H9 (cell line): ENCODE data around the gene UBE4B. TPM values are rescaled to one million over a fixed set of nuclear protein-coding genes. Genes with fewer than 3 reads are reported as not detected.

Experiments used
- DNase-seq: peaks from one replicate; pipeline ENCODE4 v3.0.0-alpha.2; 2017
- H2AFZ ChIP-seq: one replicate; pipeline ENCODE4 v1.6.1; 2013; ENCODE audit warnings: mild to moderate bottlenecking, low read length, control low read depth, moderate library complexity
- H2AK5ac ChIP-seq: 2 replicates; pipeline ENCODE4 v1.6.1; 2013; ENCODE audit warnings: low read length, control low read depth, mixed read lengths; ENCODE audit not compliant: insufficient read length
- H2BK120ac ChIP-seq: one replicate; pipeline ENCODE4 v1.6.1; 2013; ENCODE audit warnings: low read depth, mild to moderate bottlenecking, low read length, control low read depth, inconsistent platforms; ENCODE audit not compliant: poor library complexity, severe bottlenecking
- H2BK12ac ChIP-seq: 2 replicates; pipeline ENCODE4 v1.6.1; 2013; ENCODE audit warnings: low read length, control low read depth, mixed read lengths, low read depth; ENCODE audit not compliant: insufficient read length
- H2BK15ac ChIP-seq: 2 replicates; pipeline ENCODE4 v1.6.1; 2013; ENCODE audit warnings: low read depth, low read length, control low read depth
- H2BK20ac ChIP-seq: one replicate; pipeline ENCODE4 v1.6.1; 2013; ENCODE audit warnings: low read depth, mild to moderate bottlenecking, low read length, control low read depth, inconsistent platforms; ENCODE audit not compliant: poor library complexity, severe bottlenecking
- H2BK5ac ChIP-seq: 2 replicates; pipeline ENCODE4 v1.6.1; 2013; ENCODE audit warnings: low read length, control low read depth, mixed read lengths; ENCODE audit not compliant: insufficient read length
- H3K14ac ChIP-seq: 2 replicates; pipeline ENCODE4 v1.6.1; 2013; ENCODE audit warnings: low read length, control low read depth; ENCODE audit not compliant: insufficient read depth
- H3K18ac ChIP-seq: 2 replicates; pipeline ENCODE4 v1.6.1; 2013; ENCODE audit warnings: low read depth, mild to moderate bottlenecking, mixed read lengths, low read length, control low read depth; ENCODE audit not compliant: insufficient read length
- H3K23ac ChIP-seq: 2 replicates; pipeline ENCODE4 v1.6.1; 2013; ENCODE audit warnings: low read length, control low read depth, mixed read lengths, low read depth; ENCODE audit not compliant: insufficient read length
- H3K23me2 ChIP-seq: 2 replicates; pipeline ENCODE4 v1.6.1; 2013; ENCODE audit warnings: low read depth, mild to moderate bottlenecking, mixed read lengths, low read length, control low read depth; ENCODE audit not compliant: insufficient read length, poor library complexity, severe bottlenecking
- H3K27ac ChIP-seq: 2 replicates; pipeline ENCODE4 v1.5.1; 2013; ENCODE audit warnings: low read length, control low read depth, mixed read lengths, low read depth; ENCODE audit not compliant: insufficient read length
- H3K27me3 ChIP-seq: 2 replicates; pipeline ENCODE4 v1.6.1; 2013; ENCODE audit warnings: low read length, control low read depth, inconsistent platforms; ENCODE audit not compliant: insufficient read depth
- H3K4ac ChIP-seq: 2 replicates; pipeline ENCODE4 v1.6.1; 2013; ENCODE audit warnings: low read depth, mild to moderate bottlenecking, control low read depth, inconsistent platforms, low read length, moderate library complexity
- H3K4me1 ChIP-seq: 2 replicates; pipeline ENCODE4 v1.6.1; 2013; ENCODE audit warnings: low read length, control low read depth, inconsistent platforms; ENCODE audit not compliant: insufficient read depth
- H3K4me2 ChIP-seq: 2 replicates; pipeline ENCODE4 v1.6.1; 2013; ENCODE audit warnings: low read length, control low read depth, mixed read lengths; ENCODE audit not compliant: insufficient read length, insufficient read depth
- H3K56ac ChIP-seq: 2 replicates; pipeline ENCODE4 v1.6.1; 2013; ENCODE audit warnings: low read depth, mild to moderate bottlenecking, mixed read lengths, low read length, control low read depth; ENCODE audit not compliant: insufficient read length
- H3K79me1 ChIP-seq: 2 replicates; pipeline ENCODE4 v1.6.1; 2013; ENCODE audit warnings: low read depth, mild to moderate bottlenecking, moderate library complexity, low read length, control low read depth, inconsistent platforms; ENCODE audit not compliant: insufficient read depth, poor library complexity, severe bottlenecking
- H3K79me2 ChIP-seq: 2 replicates; pipeline ENCODE4 v1.6.1; 2013; ENCODE audit warnings: low read length, control low read depth, inconsistent platforms; ENCODE audit not compliant: insufficient read depth
- H3K9ac ChIP-seq: 2 replicates; pipeline ENCODE4 v1.6.1; 2013; ENCODE audit warnings: low read length, control low read depth, mixed read lengths; ENCODE audit not compliant: insufficient read length; ENCODE audit errors: extremely low read depth
- H3K9me3 ChIP-seq: one replicate; pipeline ENCODE4 v1.6.1; 2013; ENCODE audit warnings: low read depth, low read length, inconsistent platforms; ENCODE audit not compliant: control insufficient read depth
- H3T11ph ChIP-seq: one replicate; pipeline ENCODE4 v1.6.1; 2013; ENCODE audit warnings: mild to moderate bottlenecking, low read length, control low read depth, inconsistent platforms
- H4K20me1 ChIP-seq: one replicate; pipeline ENCODE4 v1.6.1; 2013; ENCODE audit not compliant: control insufficient read depth, insufficient read length, insufficient read depth
- H4K5ac ChIP-seq: 2 replicates; pipeline ENCODE4 v1.6.1; 2013; ENCODE audit warnings: low read depth, mild to moderate bottlenecking, mixed read lengths, low read length, control low read depth; ENCODE audit not compliant: insufficient read length
- H4K8ac ChIP-seq: replicated peaks from 2 replicates; pipeline ENCODE4 v1.6.1; 2013; ENCODE audit warnings: low read length, control low read depth, mixed read lengths, low read depth; ENCODE audit not compliant: insufficient read length
- H4K91ac ChIP-seq: 2 replicates; pipeline ENCODE4 v1.6.1; 2013; ENCODE audit warnings: low read depth, mild to moderate bottlenecking, moderate library complexity, mixed read lengths, low read length, control low read depth; ENCODE audit not compliant: insufficient read length
- H3K27ac Mint-ChIP-seq, 3 experiments: 2 replicates in 2 of 3; 3 replicates in 1 of 3; pipeline ENCODE4 v1.8.0; 2020 to 2021; ENCODE audit warnings: mixed read lengths in 3 of 3, mild to moderate bottlenecking in 1 of 3, moderate library complexity in 1 of 3
- H3K27me3 Mint-ChIP-seq: 2 replicates; pipeline ENCODE4 v1.8.0; 2021; ENCODE audit warnings: low read depth, mild to moderate bottlenecking, moderate library complexity, mixed read lengths
- H3K36me3 Mint-ChIP-seq, 3 experiments: 2 replicates in 2 of 3; 3 replicates in 1 of 3; pipeline ENCODE4 v1.8.0; 2020 to 2021; ENCODE audit warnings: low read depth in 3 of 3, mixed read lengths in 3 of 3; ENCODE audit not compliant: insufficient read depth in 1 of 3
- H3K4me1 Mint-ChIP-seq, 2 experiments: 2 replicates each; pipeline ENCODE4 v1.8.0; 2020; ENCODE audit warnings: mixed read lengths in 2 of 2
- H3K4me3 Mint-ChIP-seq, 2 experiments: 2 replicates in 1 of 2; 3 replicates in 1 of 2; pipeline ENCODE4 v1.8.0; 2020 to 2021; ENCODE audit warnings: mild to moderate bottlenecking in 2 of 2, mixed read lengths in 2 of 2, moderate library complexity in 1 of 2
- H3K9me3 Mint-ChIP-seq, 2 experiments: 2 replicates in 1 of 2; 3 replicates in 1 of 2; pipeline ENCODE4 v1.8.0; 2020; ENCODE audit warnings: mild to moderate bottlenecking in 2 of 2, mixed read lengths in 2 of 2, moderate library complexity in 1 of 2
- WGBS: extraction: QIAGEN DNeasy Blood & Tissue Kit; methylation state at CpG from one replicate; pipeline ENCODE4 v1.1.7; 2013; ENCODE audit warnings: missing lambda C conversion rate, low lambda C conversion rate, mixed read lengths; ENCODE audit not compliant: insufficient read length; ENCODE audit errors: extremely low coverage; 5-methylcytosine and 5-hydroxymethylcytosine counted together
- total RNA-seq: library from RNA; stranded (reverse); gene quantifications from 2 replicates; pipeline ENCODE4 v1.2.1, GENCODE V29; 2021
- TF ChIP-seq, protein P1 (sequence below): fragments of 200-600 bp; sonication (generic); conservative IDR thresholded peaks from 3 replicates; pipeline ENCODE4 v1.8.0; 2021; ENCODE audit warnings: antibody characterized with exemption, mild to moderate bottlenecking

Gene UBE4B
- total RNA-seq, 1 experiment from 2014 or later = 67.6 TPM

DNA sequence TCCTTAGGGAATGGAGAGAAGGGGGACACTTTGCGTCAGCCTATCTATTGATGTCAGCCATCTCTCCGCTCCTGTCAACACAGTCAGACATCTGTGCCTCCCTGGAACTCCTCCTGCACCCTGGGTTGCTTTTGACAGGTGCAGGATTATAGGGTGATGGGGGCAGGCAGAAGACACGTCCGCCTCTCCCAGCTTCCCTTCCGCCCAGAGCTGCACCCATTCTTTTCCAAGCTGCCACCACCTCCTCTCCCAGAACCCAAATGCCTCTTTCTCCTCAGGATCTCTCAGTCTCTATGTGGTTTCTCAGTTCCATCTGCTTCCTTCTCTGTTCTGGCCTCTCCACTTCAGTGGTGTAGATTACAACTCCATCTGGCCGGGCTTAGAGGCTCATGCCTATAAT is 160.5 kb downstream of the UBE4B start:
- H3K9ac ChIP-seq = no peak overlapping the region
- H3K27ac Mint-ChIP-seq = peak overlapping the region in 1 of 3 experiments; percentile 15; a peak in 1 of 7 replicates
- no peak overlapping the region for H4K91ac ChIP-seq
- no CpG with 5 or more reads among the region's 6 CpGs for WGBS
- H3K56ac ChIP-seq = no peak overlapping the region
- H3T11ph ChIP-seq = no peak overlapping the region
- H3K4me1 ChIP-seq = no peaks in the 10 kb centered on the region
- H3K79me1 ChIP-seq = no peaks in the 10 kb centered on the region
- peaks cover 3 to 5% of the 10 kb centered on the region in 2 experiments; a peak in 3 of 5 replicates for H3K9me3 Mint-ChIP-seq
- no peak overlapping the region for H3K14ac ChIP-seq
- no peak overlapping the region for H3K4ac ChIP-seq
- no peaks in the 10 kb centered on the region for H3K9me3 ChIP-seq
- no peaks in the 10 kb centered on the region for H3K79me2 ChIP-seq
- no peak overlapping the region for H3K27ac ChIP-seq
- peaks cover 0 to 6% of the 10 kb centered on the region in 2 experiments; a peak in 3 of 4 replicates for H3K4me1 Mint-ChIP-seq
- H2AK5ac ChIP-seq = no peak overlapping the region
- no peak overlapping the region for H2BK15ac ChIP-seq
- no peaks in the 10 kb centered on the region; a peak in 1 of 7 replicates for H3K36me3 Mint-ChIP-seq
- TF ChIP-seq, protein P1, sequence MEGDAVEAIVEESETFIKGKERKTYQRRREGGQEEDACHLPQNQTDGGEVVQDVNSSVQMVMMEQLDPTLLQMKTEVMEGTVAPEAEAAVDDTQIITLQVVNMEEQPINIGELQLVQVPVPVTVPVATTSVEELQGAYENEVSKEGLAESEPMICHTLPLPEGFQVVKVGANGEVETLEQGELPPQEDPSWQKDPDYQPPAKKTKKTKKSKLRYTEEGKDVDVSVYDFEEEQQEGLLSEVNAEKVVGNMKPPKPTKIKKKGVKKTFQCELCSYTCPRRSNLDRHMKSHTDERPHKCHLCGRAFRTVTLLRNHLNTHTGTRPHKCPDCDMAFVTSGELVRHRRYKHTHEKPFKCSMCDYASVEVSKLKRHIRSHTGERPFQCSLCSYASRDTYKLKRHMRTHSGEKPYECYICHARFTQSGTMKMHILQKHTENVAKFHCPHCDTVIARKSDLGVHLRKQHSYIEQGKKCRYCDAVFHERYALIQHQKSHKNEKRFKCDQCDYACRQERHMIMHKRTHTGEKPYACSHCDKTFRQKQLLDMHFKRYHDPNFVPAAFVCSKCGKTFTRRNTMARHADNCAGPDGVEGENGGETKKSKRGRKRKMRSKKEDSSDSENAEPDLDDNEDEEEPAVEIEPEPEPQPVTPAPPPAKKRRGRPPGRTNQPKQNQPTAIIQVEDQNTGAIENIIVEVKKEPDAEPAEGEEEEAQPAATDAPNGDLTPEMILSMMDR = no peak
- no peaks in the 10 kb centered on the region for H3K27me3 ChIP-seq
- H2BK12ac ChIP-seq = no peak overlapping the region
- H2AFZ ChIP-seq = no peak overlapping the region
- H3K23me2 ChIP-seq = no peaks in the 10 kb centered on the region
- H4K20me1 ChIP-seq = no peaks in the 10 kb centered on the region
- H3K4me3 Mint-ChIP-seq = no peak overlapping the region; a peak in 1 of 5 replicates
- no peak overlapping the region for H4K5ac ChIP-seq
- H4K8ac ChIP-seq = no peak overlapping the region
- no peak overlapping the region for H3K23ac ChIP-seq
- DNase-seq = no peak
- H3K18ac ChIP-seq = no peak overlapping the region
- H2BK20ac ChIP-seq = no peak overlapping the region
- H3K27me3 Mint-ChIP-seq = no peaks in the 10 kb centered on the region; the same call in 1 of the 2 replicates
- H2BK5ac ChIP-seq = no peak overlapping the region
- H3K4me2 ChIP-seq = no peak overlapping the region
- no peak overlapping the region for H2BK120ac ChIP-seq
